ENCODE data around the gene KMT5C.

Gene KMT5C

DNA sequence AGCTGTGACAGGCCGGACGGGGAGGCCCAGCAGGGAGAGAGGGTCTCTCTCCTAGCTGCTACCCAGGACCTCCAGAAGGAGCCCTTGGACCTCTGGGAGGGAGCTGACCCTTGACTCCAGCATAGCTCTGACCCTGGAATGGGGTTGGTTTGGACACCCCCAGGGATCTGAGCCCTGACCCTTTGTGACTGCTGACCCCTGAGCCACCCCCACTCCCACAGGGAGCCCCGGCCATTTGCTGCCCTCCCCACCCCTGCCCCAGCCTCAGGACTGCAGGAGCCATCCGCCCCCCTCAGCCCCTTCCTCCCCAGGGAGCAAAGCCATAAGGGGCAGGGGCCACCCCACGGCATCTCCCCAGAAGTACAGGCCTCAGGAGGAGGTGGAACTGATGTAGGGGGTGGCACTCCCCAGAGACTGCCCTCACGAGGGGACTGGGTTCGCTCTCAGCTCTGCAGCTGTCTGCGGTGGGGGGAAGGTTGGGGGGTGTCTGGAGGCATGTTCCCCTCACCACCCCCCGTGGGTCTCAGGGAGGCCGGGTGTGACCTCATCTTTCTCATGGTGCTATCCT, 7.8 kb downstream of the KMT5C start:
- peaks cover 29% of the 10 kb centered on the region; the same call in 1 of the 2 replicates for H3K4me1 ChIP-seq (ENCODE audit: insufficient read depth, low read length)
- no peak overlapping the region for H3K9ac ChIP-seq (ENCODE audit: low read depth, low read length)

DNA sequence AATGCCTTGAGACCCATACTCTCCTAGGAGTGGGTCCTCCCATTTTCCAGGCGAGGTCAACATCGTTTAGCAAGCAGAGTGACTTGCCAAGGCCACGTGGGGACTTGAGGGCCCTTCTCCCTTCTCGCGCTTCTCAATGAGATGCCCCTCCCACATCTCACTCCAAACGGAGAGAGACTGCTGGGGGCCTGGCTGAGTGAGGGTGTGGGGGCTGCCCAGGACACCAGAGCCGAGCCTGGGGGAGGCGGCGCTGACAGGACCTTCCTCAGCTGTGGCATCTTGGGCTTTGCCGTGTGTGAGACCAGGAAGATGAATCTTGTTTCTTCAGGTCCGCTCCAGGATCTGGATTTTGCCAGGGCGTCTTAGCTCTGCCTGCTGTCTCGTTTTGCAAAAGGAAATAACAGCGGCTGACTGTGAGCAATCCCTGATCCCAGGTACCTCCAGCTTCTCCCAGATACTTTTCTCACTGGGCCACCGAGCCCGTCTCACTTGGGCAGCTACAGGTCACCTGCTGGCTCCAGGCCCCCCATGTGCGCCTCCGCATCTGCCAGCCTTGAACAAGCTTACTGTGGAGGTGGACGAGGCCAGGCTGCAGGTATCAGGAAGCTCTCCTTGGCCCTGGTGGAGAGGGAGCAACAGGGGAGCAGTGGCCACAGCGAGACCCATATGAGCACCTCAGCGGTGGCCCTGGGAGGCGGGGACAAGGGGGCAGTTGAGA, 8.8 kb downstream of the KMT5C start:
- peaks cover 7% of the 10 kb centered on the region; the same call in 1 of the 2 replicates for H3K36me3 ChIP-seq (ENCODE audit: insufficient read depth, low read length)
- H3K9me3 ChIP-seq (ENCODE audit: control insufficient read depth, insufficient read depth, low read length) = no peaks in the 10 kb centered on the region
- H3K4me1 ChIP-seq (ENCODE audit: insufficient read depth, low read length) = peaks cover 36% of the 10 kb centered on the region; the same call in 1 of the 2 replicates
- 0 out of 2 replicates have a peak overlapping the region, but pooled peaks have one; percentile 2 for H3K9ac ChIP-seq (ENCODE audit: low read depth, low read length)

More for the DNA sequence above, 7.8 kb downstream of the KMT5C start:
- Histone ChIP-seq H3K36me3 (ENCODE audit: insufficient read depth, low read length) (peaks cover 9% of the 10 kb centered on the region; the same call in 1 of the 2 replicates), H3K9me3 (ENCODE audit: control insufficient read depth, insufficient read depth, low read length) (no peaks in the 10 kb centered on the region)

DNA sequence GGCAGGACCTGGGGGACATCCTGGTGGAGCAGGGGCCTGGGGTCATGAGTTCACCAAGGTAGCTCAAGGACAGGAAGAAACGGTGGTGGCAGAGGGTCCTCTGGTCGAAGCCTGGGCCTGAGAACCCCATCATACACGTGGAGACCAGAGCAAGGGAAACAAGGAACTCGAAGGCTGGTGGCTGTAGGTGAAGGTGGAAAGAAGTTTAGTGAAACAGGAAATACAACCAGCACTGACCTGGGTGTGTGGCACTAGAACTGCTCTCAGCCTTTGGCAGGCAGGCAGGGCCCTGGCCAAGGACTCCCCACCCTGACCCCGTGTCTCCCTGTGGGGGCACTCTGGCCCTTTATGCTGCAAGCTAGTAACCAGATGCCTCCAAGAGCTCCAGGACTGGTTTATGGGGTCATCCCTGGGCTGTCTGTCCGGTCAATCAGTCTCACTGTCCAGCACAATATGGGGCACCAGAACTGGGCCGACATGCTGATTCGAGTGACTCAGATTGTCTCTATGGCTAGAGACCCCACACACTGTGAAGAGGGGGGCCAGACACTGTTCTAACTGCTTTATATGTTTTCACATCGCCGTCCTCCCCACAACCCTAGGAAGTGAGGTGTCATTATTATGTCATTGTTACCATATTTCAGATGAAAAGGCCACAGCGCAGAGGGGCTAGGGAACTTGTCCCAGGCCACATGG, 11.1 kb downstream of the KMT5C start:
- H3K4me1 ChIP-seq (ENCODE audit: insufficient read depth, low read length) = peaks cover 30% of the 10 kb centered on the region; the same call in 1 of the 2 replicates
- no peaks in the 10 kb centered on the region for H3K36me3 ChIP-seq (ENCODE audit: insufficient read depth, low read length)
- H3K9me3 ChIP-seq (ENCODE audit: control insufficient read depth, insufficient read depth, low read length) = no peaks in the 10 kb centered on the region
- H3K9ac ChIP-seq (ENCODE audit: low read depth, low read length) = no peak overlapping the region

DNA sequence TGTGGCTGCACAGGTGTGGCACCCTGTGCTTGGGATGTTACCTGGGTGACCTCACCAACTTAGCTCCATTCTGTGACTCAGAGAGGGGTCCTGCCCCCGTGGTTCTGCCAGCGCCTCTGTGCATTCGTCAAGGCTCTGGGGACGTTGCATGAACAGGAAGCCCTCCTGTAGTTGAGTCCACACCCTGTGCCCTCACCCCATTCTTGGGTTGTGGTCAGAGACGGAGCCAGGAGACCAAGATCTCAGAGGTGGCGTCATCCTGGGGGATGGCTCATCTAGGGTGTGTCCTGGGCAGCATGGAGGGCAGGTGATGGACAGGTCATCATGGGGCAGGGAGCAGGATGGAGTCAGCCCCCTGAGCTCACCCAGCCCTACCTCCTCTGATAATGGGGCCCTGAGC, 12.4 kb downstream of the KMT5C start:
- Histone ChIP-seq H3K36me3 (ENCODE audit: insufficient read depth, low read length) (no peaks in the 10 kb centered on the region), H3K9me3 (ENCODE audit: control insufficient read depth, insufficient read depth, low read length) (no peaks in the 10 kb centered on the region), H3K4me1 (ENCODE audit: insufficient read depth, low read length) (peaks cover 29% of the 10 kb centered on the region; the same call in 1 of the 2 replicates), H3K9ac (ENCODE audit: low read depth, low read length) (no peak overlapping the region)

DNA sequence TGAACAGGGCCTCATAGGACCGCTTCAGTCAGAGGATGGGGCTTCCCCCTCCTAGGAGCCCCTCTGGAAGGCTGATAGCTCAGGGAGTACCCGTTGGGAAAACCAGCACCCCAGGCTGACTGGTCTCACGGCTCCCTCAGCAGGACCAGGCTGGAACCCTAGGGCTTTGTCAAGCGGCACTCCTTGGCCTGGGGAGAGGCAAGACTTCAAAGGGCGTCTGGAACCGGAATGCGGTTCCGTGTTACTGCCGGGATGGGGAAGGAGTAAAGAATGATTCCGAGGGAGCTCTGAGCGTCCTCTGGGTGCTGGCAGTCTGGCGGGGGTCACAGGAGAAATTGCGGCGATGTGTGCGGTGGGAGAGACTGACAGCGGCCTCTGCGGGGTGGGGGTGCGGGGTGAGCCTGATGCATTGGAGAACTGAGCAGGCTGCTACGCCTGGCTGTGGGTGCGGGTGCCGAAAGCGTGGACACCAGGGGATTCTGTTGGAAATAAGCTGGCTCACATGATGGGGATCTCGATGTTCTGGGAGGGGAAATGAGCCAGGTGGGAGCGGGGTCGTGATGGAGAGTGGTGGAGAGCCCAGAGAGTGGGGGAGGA, 13.0 kb downstream of the KMT5C start:
- peaks cover 29% of the 10 kb centered on the region; the same call in 1 of the 2 replicates for H3K4me1 ChIP-seq (ENCODE audit: insufficient read depth, low read length)
- H3K36me3 ChIP-seq (ENCODE audit: insufficient read depth, low read length) = no peaks in the 10 kb centered on the region
- no peak overlapping the region for H3K9ac ChIP-seq (ENCODE audit: low read depth, low read length)
- H3K9me3 ChIP-seq (ENCODE audit: control insufficient read depth, insufficient read depth, low read length) = no peaks in the 10 kb centered on the region

DNA sequence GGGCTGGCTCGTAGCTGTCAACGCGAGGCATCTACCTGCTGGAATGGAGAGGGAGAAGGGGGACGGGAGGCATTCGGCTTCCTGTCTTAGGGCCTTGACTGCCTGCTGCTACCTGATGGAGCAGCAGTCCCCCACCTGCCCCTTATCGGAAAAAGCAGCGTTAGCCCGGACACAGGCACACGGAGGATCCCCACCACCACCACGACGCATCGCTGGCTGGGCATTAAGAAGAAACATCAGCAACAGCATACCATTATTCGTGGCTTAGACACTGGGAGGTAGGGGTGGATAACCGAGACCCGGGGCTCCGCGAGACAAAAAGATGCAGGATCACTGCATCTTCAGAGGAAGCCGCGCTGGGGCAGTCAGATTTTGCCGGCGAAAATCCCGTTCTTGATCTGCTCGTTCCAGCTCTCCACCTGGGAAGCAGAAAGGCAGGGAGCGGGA, 13.7 kb downstream of the KMT5C start:
- H3K4me1 ChIP-seq (ENCODE audit: insufficient read depth, low read length) = peaks cover 23% of the 10 kb centered on the region; the same call in 1 of the 2 replicates
- H3K36me3 ChIP-seq (ENCODE audit: insufficient read depth, low read length) = no peaks in the 10 kb centered on the region
- peak overlapping the region; percentile 80 for H3K9ac ChIP-seq (ENCODE audit: low read depth, low read length)

DNA sequence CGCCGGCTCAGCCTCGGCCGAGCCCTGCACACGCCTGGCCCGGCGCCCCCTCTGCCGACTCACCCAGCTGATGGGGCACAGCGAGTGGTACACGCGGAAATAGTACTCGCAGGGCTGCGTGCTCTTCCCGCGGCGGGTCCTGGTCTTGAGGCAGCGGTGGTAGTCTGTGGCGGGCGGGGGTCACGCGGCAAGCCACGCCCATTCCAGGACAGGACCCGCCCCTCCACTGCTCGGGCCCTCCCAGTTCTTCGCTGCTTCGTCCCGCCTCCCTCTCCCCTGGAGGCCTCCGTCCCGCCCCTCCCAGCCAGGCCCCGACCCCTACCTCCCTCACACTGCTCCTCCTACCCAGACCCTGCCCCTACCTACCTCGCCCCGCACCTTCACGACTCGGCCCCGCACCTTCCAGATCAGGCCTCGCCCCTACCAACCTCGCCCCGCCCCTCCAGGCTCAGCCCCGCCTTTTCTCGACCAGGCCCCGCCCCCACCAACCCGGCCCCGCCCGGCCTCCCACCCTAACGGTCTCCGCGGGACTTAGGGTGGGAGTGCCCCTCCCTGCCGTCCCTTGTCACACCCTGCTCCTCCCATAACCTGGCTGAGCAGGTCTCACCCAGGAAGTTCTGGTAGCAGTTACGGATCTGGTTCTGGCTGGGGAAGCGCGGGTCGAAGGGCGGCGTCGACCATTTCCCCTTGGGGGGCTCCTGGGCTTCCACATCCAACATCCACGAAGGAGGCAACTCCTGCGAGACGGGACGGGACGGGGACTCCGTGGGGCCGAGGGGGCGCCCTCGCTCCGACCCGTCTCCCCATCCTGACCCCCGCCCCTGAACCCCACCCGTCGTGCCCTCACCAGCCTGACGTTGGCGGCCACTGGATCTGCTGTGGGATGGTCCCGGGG, 14.4 kb downstream of the KMT5C start:
- Histone ChIP-seq H3K36me3 (ENCODE audit: insufficient read depth, low read length) (no peaks in the 10 kb centered on the region), H3K4me1 (ENCODE audit: insufficient read depth, low read length) (peaks cover 17% of the 10 kb centered on the region; the same call in 1 of the 2 replicates), H3K9me3 (ENCODE audit: control insufficient read depth, insufficient read depth, low read length) (no peaks in the 10 kb centered on the region), H3K9ac (ENCODE audit: low read depth, low read length) (peak overlapping the region; percentile 80)

More for the DNA sequence above, 13.7 kb downstream of the KMT5C start:
- H3K9me3 ChIP-seq (ENCODE audit: control insufficient read depth, insufficient read depth, low read length) = no peaks in the 10 kb centered on the region

DNA sequence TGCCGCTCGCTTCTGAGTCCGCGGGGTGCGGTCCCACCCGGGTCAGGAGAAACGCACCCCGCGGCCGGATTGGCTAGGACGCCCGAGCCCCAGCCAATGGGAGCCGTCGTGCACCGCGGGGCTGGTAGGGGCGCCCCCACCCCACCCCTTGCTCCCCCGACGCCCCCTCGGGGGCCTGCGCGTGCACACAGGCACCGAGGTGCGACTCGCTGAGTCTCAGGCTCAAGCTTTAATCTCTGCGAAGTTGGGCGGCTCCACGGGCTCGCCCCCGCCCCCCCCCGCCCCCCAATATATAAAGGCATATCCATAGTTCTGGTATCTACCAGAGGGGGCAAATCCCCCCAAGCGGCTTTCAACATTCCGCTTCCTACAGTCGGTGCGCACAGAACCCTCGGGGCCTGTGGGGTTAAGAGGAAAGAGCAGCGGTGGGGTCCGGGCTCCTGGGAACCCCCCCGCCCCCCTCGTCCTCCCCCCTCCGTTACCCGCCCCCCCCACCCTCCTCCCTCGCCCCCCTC, 15.1 kb downstream of the KMT5C start, which contains the start of gene COX6B2:
COX6B2 (minus strand) TSS at position 22 of the 515 bp plus-strand sequence. CDS start 198 bp downstream, outside the sequence.
- H3K36me3 ChIP-seq (ENCODE audit: insufficient read depth, low read length) = no peaks in the 10 kb centered on the region

DNA sequence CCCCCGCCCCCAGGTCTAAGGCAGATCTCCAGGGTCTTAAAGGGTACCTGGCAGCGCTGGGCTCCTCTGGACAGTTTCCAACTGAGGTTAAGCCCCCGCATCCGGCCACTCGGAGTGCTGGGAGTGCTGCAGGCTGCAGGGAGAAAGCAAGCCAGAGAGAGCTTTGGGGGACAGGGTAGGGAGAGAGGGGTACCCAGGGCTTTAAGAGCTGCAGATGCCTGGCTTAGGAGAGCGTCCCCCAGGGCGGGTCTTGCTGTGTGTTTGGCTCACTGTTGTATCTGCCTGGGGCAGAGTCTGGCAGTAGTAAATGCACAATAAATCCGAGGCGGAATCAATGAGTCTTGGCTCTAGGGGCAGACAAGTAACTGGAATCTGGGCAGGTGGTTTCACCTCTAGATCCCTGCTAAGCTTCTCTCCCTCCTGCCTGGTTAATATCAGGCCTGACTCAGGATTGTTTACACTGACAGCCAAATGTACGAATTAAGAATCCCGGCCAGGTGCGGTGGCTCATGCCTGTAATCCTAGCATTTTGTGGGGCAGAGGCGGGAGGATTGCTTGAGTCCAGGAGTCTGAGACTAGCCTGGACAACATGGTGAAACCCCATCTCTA, 15.6 kb downstream of the KMT5C start:
- Histone ChIP-seq H3K9ac (ENCODE audit: low read depth, low read length) (peak overlapping the region; percentile 33; the same call in 1 of the 2 replicates), H3K4me1 (ENCODE audit: insufficient read depth, low read length) (peaks cover 9% of the 10 kb centered on the region; the same call in 1 of the 2 replicates), H3K9me3 (ENCODE audit: control insufficient read depth, insufficient read depth, low read length) (no peaks in the 10 kb centered on the region), H3K36me3 (ENCODE audit: insufficient read depth, low read length) (no peaks in the 10 kb centered on the region)

More for the DNA sequence above, 15.1 kb downstream of the KMT5C start, which contains the start of gene COX6B2:
- H3K4me1 ChIP-seq (ENCODE audit: insufficient read depth, low read length) = peaks cover 12% of the 10 kb centered on the region; the same call in 1 of the 2 replicates
- H3K9ac ChIP-seq (ENCODE audit: low read depth, low read length) = peak within 1 kb of the TSS; percentile 80
- no peaks in the 10 kb centered on the region for H3K9me3 ChIP-seq (ENCODE audit: control insufficient read depth, insufficient read depth, low read length)

DNA sequence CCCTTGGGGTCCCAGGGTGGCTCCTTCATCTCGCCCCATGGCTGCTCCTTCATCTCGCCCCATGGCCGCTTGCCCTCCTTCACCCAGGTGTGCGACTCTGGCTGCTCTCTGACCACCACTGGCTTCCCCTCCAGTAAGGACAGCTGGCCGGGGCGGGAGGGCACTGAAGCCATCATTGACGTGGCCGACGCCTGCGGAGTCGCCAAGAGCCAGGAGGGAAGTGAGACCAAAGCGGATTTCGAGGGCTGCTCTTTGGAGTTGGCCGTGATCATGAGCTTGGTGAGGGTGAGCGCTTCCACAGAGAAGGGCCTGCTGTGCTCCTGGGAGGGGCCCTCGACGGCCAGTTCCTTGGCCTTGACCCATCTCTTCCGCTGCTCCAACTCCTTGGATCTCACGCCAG, 18.8 kb downstream of the KMT5C start:
- Histone ChIP-seq H3K4me1 (ENCODE audit: insufficient read depth, low read length) (peaks cover 9% of the 10 kb centered on the region; the same call in 1 of the 2 replicates), H3K9ac (ENCODE audit: low read depth, low read length) (no peak overlapping the region), H3K36me3 (ENCODE audit: insufficient read depth, low read length) (no peaks in the 10 kb centered on the region), H3K9me3 (ENCODE audit: control insufficient read depth, insufficient read depth, low read length) (no peaks in the 10 kb centered on the region)

DNA sequence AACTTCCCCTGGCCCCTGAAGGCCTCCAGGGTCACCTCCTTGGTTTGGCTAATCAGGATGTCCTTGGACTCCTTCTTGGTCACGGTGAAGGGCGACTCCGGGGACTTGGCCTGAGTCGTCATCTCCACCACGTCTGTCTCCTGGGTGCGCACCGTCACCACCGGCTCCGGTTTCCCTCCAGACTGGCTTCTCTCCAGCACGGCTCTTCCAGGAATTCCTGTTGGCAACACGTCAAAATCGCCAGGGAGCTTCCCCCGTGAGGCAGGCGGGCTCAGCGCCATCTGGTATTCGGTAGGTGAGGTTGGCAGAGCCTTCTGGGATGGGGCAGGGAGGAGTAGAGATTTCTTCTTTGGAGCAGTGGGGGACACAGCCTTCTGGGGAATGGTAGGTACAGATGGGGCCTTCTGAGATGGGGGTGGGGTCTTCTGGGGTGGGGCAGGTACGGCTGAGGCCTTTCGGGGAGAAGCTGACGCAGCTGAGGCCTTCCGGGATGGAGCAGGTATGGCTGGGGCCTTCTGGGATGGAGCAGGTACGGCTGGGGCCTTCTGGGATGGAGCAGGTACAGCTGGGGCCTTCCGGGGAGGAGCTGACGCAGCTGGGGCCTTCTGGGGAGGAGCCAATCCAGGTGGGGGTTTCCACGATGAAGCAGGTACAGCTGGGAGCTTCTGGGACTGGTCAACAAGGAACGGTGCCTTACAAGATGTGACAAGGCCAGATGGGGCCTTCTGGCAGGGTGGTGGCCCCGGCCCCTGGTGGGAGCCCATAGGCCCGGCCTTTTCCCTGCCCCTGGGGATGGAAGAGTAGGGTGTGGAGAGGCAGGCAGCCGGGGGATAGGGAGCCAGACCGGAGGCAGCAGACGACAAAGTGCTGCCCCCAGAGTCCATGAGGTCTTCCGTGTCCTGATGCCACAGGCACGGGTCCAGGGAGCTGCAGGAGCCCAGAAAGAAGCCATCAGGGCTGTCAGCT, 19.6 kb downstream of the KMT5C start:
- Histone ChIP-seq H3K36me3 (ENCODE audit: insufficient read depth, low read length) (no peaks in the 10 kb centered on the region), H3K9ac (ENCODE audit: low read depth, low read length) (no peak overlapping the region), H3K4me1 (ENCODE audit: insufficient read depth, low read length) (peaks cover 12% of the 10 kb centered on the region; the same call in 1 of the 2 replicates), H3K9me3 (ENCODE audit: control insufficient read depth, insufficient read depth, low read length) (no peaks in the 10 kb centered on the region)

DNA sequence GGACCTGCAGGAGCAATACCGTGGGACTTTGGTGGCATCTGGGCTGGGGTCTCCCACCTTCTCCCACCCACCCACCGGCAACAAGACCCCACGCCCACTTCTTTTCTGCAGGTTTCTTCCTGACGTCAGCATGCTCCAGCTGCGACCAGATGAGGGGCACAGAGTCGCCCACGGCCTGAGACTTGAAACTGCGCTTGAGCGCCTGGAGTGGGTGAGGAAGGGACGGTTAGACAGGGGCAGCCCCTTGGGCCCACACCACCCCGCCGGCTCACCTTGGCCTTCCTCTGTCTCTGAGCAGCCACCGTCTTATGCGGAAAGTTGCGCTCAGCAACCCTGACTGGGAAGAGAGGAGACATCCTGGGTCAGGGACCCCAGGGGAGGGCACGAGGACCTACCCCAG, 21.2 kb downstream of the KMT5C start:
- no peaks in the 10 kb centered on the region for H3K9me3 ChIP-seq (ENCODE audit: control insufficient read depth, insufficient read depth, low read length)
- peaks cover 12% of the 10 kb centered on the region; the same call in 1 of the 2 replicates for H3K4me1 ChIP-seq (ENCODE audit: insufficient read depth, low read length)
- no peaks in the 10 kb centered on the region for H3K36me3 ChIP-seq (ENCODE audit: insufficient read depth, low read length)
- no peak overlapping the region for H3K9ac ChIP-seq (ENCODE audit: low read depth, low read length)
